Measurements from ENCODE around the gene ELMO1. TPM values are rescaled to one million over a fixed set of nuclear protein-coding genes. Genes with fewer than 3 reads are reported as not detected.

Gene ELMO1
- total RNA-seq, 1 experiment from 2014 or later: not detected

DNA sequence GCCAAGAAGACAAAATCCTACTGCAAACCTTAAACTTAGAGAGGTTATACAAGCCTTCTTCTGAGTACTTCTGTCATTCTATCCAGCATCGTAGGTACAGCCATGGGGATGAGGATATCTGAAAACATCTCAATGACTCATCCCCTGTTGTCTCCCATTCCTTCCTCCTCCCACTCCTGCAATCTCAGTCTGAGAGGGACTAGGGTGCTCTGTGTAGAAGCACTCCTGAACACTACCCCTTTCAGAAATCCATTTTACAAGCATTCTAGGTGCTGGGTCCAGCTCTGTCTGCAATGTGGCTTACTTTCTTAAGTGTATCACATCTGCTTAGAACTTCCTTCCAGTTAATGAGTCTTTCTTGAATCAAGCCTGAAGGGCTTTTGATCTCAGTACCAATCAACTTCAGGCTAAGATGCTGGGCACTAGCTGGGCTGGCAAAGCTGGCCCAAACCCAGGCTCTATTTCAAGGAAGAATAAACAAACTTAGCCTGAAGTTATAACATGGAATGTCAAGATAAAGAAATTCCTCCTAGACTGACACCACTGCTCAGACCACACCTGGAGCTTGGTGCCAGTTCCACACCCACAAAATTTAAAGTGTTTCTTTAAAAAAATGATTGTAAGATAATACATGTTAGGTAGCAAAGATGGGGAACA is 454.1 kb downstream of the ELMO1 start:
- TF ChIP-seq, protein P1, sequence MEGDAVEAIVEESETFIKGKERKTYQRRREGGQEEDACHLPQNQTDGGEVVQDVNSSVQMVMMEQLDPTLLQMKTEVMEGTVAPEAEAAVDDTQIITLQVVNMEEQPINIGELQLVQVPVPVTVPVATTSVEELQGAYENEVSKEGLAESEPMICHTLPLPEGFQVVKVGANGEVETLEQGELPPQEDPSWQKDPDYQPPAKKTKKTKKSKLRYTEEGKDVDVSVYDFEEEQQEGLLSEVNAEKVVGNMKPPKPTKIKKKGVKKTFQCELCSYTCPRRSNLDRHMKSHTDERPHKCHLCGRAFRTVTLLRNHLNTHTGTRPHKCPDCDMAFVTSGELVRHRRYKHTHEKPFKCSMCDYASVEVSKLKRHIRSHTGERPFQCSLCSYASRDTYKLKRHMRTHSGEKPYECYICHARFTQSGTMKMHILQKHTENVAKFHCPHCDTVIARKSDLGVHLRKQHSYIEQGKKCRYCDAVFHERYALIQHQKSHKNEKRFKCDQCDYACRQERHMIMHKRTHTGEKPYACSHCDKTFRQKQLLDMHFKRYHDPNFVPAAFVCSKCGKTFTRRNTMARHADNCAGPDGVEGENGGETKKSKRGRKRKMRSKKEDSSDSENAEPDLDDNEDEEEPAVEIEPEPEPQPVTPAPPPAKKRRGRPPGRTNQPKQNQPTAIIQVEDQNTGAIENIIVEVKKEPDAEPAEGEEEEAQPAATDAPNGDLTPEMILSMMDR (conservative IDR thresholded peaks at IDR 0.05; ENCODE audit: low read depth, low read length): no peak
- TF ChIP-seq EZH2 (IDR thresholded peaks at IDR 0.05; ENCODE audit: borderline replicate concordance, low read depth, low read length, poor library complexity, severe bottlenecking): no peak
- CTCF ChIA-PET: no interaction called here
- no peak overlapping the region for H3K4me3 ChIP-seq (ENCODE audit: low read depth, low read length, poor library complexity, severe bottlenecking)
- peaks cover 11% of the 10 kb centered on the region for H3K27me3 ChIP-seq (replicated peaks; ENCODE audit: insufficient read depth, low read depth, low read length, poor library complexity)
- BruUV-seq (replicated peaks): no TSS peak
- DNase-seq (ENCODE audit: low spot score): no peak
- no peak overlapping the region for H3K27ac ChIP-seq (ENCODE audit: low read depth, low read length, poor library complexity, severe bottlenecking)
- no peaks in the 10 kb centered on the region for H3K36me3 ChIP-seq (ENCODE audit: insufficient read depth, low read length, poor library complexity, severe bottlenecking)
- POLR2A ChIA-PET (ENCODE audit: low non-redundant PET): no interaction called here
- intact Hi-C loops (cut with micrococcal nuclease; ENCODE audit: unreplicated experiment): no loop called here
- H3K9me3 ChIP-seq (ENCODE audit: low read depth, low read length, poor library complexity, severe bottlenecking): no peaks in the 10 kb centered on the region
- no peaks in the 10 kb centered on the region for H3K4me1 ChIP-seq (ENCODE audit: insufficient read depth, low read length, poor library complexity, severe bottlenecking)

DNA sequence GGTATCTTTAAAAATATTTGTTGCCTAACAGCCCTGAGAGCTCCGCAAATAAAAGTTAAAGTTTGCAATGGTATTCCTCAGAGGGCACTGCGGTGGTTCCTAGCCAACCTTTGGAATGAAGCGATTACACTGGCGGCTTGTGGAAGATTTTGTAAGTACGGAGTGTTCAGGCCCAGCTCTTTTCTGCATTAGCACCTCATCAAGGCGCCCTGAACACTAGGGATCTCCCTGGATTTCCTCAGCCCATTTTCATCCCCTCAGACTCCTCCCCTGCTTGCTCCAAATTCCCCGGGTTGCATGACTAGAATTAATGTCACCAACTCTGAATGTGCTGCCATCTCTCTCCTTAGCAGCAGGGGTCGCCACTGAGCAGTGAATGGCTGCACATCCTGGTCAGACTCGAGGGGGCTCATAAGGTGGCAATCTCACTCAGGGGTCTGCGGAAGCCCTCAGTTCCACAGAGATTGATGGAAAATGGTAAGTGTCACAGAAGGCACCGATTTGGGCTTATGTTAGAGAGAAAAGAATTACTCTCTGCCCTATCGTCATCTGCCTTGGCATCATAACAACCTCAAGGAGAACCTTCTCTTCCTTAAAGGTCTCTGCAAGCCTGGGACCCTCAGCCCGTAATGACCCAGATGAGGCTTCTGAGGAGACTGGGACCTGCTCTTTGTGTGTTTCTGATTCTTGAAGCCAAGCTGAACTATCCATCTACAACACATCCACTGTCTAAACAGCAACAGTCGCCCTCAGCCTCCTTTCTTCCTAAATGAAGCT is 461.5 kb downstream of the ELMO1 start:
- CTCF ChIA-PET: interaction anchor here (3.3 kb wide), 1 partner anchor 195 kb away, joined by 25 read pairs; no protein-coding TSS in a partner anchor
- TF ChIP-seq EZH2 (IDR thresholded peaks at IDR 0.05; ENCODE audit: borderline replicate concordance, low read depth, low read length, poor library complexity, severe bottlenecking): no peak
- TF ChIP-seq, protein P1 (conservative IDR thresholded peaks at IDR 0.05; ENCODE audit: low read depth, low read length): peak; percentile 94
- no TSS peak for BruUV-seq (replicated peaks)
- POLR2A ChIA-PET (ENCODE audit: low non-redundant PET): no interaction called here
- H3K36me3 ChIP-seq (ENCODE audit: insufficient read depth, low read length, poor library complexity, severe bottlenecking): no peaks in the 10 kb centered on the region
- H3K9me3 ChIP-seq (ENCODE audit: low read depth, low read length, poor library complexity, severe bottlenecking): no peaks in the 10 kb centered on the region
- intact Hi-C loops (cut with micrococcal nuclease; ENCODE audit: unreplicated experiment): loop anchor here (1.0 to 5.0 kb wide), 2 partner anchors 195 to 210 kb away; no protein-coding TSS in a partner anchor
- H3K4me3 ChIP-seq (ENCODE audit: low read depth, low read length, poor library complexity, severe bottlenecking): no peak overlapping the region
- no peaks in the 10 kb centered on the region for H3K4me1 ChIP-seq (ENCODE audit: insufficient read depth, low read length, poor library complexity, severe bottlenecking)
- peak; percentile 77 for DNase-seq (ENCODE audit: low spot score)
- H3K27ac ChIP-seq (ENCODE audit: low read depth, low read length, poor library complexity, severe bottlenecking): no peak overlapping the region
- no peaks in the 10 kb centered on the region for H3K27me3 ChIP-seq (replicated peaks; ENCODE audit: insufficient read depth, low read depth, low read length, poor library complexity)

DNA sequence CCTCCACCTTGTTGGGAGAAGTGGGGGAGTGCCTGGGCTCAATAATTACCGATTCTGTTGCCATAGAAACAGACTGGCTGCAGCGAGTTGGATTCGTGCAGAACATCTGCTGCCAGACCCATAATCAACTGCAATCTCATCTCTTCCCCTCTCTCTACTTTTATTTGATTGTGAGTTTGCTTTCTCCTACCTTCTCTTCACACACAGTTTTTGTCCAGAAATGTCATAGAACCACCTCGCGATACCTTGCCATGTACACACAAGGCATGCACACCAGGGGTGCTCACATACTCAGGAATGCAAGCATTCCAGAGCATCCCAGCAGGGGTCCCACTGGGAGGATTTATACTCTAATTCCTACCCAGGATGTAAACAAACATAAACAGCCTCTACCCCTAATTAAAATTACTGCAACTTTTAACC is 462.1 kb downstream of the ELMO1 start:
- ChIA-PET CTCF (interaction anchor here (3.3 kb wide), 1 partner anchor 195 kb away, joined by 25 read pairs; no protein-coding TSS in a partner anchor), POLR2A (ENCODE audit: low non-redundant PET) (no interaction called here)
- Histone ChIP-seq H3K4me3 (ENCODE audit: low read depth, low read length, poor library complexity, severe bottlenecking) (no peak overlapping the region), H3K4me1 (ENCODE audit: insufficient read depth, low read length, poor library complexity, severe bottlenecking) (no peaks in the 10 kb centered on the region), H3K27ac (ENCODE audit: low read depth, low read length, poor library complexity, severe bottlenecking) (no peak overlapping the region), H3K36me3 (ENCODE audit: insufficient read depth, low read length, poor library complexity, severe bottlenecking) (no peaks in the 10 kb centered on the region), H3K27me3 (replicated peaks; ENCODE audit: insufficient read depth, low read depth, low read length, poor library complexity) (no peaks in the 10 kb centered on the region), H3K9me3 (ENCODE audit: low read depth, low read length, poor library complexity, severe bottlenecking) (no peaks in the 10 kb centered on the region)
- TF ChIP-seq, protein P1 (conservative IDR thresholded peaks at IDR 0.05; ENCODE audit: low read depth, low read length): no peak
- TF ChIP-seq EZH2 (IDR thresholded peaks at IDR 0.05; ENCODE audit: borderline replicate concordance, low read depth, low read length, poor library complexity, severe bottlenecking): no peak
- BruUV-seq (replicated peaks): no TSS peak
- peak; percentile 46 for DNase-seq (ENCODE audit: low spot score)
- intact Hi-C loops (cut with micrococcal nuclease; ENCODE audit: unreplicated experiment): loop anchor here (5.0 kb wide), 1 partner anchor 211 kb away; no protein-coding TSS in a partner anchor

Measured in A673 (cell line).